Hematopoietic multipotent progenitor cell treated with erythropoietin and hydrocortisone succinate and interleukin-3 and kit ligand, for 8 days (in vitro differentiated cells): Measurements from ENCODE around the gene TMED1.
A peak's percentile ranks its signal among the peaks of the same experiment; 100 is the strongest.
"Not testable (repeated sequence)": the region's sequence is repeated elsewhere in the genome, so short reads cannot be mapped to it uniquely, and the experiment has no call there.

Source experiments
- DNase-seq: peaks from one replicate; pipeline ENCODE4 v3.0.0-alpha.2; 2015

TMED1 gene, protein sequence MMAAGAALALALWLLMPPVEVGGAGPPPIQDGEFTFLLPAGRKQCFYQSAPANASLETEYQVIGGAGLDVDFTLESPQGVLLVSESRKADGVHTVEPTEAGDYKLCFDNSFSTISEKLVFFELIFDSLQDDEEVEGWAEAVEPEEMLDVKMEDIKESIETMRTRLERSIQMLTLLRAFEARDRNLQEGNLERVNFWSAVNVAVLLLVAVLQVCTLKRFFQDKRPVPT

DNA sequence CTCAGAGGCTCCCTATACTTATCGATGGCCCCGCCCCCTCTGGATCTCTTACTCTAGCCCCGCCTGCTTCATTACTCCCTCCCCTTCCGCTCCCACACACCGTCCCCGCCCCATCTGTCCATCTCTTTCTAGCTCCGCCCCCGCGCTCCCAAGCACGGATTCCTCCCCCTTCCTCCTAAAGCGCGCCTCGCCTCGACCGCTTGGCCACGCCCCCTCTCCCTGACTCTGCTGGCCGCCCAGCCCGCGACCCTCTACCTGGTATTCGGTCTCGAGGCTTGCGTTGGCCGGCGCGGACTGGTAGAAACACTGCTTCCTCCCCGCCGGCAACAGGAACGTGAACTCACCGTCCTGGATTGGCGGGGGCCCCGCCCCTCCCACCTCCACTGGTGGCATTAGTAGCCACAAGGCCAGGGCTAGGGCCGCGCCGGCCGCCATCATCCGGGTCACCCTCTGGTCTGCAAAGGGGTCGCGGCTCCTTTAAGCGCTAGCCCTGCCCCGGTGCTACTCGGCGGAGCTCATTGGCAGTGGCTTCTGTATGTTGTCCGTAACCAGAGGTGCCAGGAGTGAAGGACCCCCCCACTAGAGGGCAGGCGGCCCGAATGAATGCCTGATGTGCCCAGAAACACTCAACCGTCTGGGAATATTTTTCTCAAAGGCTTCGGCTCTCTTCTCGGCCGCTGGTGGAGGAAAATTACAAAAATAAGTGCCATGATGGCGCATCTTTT is at the start of gene TMED1:
TMED1 (minus strand) TSS at position 459 of the 725 bp plus-strand sequence; CDS start at position 438, 21 bp downstream.
- DNase-seq = peak; percentile 100

DNA sequence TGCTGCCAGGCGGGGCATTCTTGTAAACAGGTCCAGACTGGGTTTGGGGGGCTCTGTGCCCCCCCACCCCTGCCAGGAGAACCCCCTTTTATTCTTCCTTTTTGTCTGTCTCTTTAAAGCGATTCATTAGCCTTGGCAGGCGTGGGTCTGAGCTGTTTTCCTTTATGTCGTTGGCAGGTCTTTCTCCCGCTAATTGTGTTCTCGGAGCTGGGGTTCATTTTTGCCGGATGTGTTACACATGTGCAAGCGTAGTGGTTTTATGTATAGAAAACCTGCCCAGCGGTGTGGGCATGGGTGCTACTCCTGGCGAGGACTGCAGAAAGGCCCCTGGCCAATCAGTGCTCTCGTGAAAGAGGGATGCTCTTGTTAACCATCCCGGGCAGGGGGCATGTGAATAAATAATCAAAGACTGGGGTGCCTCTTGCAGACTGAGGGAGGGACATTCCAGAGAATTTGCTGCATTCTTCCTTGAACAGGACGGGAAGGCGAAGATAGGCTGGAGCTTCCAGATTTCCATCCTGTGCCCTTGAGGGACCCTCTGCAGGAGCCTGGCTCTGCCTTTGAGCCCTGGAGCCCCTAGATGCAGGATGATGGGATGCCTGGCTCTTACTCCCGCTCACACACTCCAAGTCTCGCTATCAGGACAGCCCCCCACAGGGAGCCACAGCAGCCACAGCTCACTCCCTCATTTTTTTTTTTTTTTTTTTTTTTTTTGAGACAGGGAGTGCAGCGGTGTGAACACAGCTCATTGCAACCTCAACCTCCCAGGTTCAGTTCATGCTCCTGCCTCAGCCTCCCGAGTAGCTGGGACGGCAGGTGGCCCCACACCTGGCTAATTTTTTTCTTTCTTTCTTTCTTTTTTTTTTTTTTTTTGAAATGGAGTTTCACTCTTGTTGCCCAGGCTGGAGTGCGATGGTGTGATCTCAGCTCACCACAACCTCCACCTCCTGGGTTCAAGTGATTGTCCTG is 49.5 kb upstream of the TMED1 start:
- no peak for DNase-seq

DNA sequence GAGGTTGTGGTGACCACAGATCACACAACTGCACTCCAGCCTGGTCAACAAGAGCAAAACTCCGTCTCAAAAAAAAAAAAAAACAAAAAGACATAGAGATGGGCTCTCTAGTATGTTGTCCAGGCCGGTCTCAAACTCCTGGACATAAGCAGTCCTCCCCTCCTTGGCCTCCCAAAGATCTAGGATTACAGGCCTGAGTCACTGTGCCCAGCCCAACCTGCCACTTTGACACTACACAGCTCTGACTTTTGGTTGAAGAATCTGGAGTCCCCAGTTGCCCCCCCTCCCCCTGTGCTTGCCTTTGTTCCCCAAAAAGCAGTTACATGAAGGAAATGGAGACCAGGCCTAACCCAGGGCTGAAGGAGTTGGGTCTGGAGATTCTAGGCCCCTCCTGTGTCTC is 48.3 kb upstream of the TMED1 start:
- DNase-seq = peak; percentile 32

DNA sequence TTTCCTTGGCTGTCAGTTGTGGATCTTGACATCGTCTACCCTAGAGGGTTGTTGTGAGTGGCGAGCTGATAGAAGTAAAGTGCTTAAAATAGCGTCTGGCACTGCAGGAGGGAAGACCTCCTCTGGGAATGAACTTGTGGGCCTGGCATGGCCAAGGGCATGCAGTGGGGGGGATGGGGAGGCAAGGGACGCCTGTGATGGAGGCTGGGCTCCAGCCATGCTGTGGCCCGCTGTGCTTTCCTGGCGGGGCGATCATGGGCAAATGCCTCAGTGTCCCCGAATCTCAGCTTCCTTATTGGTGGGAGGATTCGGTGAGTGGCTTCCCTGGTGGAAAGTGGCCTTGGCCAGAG is 46.1 kb upstream of the TMED1 start:
- no peak for DNase-seq

DNA sequence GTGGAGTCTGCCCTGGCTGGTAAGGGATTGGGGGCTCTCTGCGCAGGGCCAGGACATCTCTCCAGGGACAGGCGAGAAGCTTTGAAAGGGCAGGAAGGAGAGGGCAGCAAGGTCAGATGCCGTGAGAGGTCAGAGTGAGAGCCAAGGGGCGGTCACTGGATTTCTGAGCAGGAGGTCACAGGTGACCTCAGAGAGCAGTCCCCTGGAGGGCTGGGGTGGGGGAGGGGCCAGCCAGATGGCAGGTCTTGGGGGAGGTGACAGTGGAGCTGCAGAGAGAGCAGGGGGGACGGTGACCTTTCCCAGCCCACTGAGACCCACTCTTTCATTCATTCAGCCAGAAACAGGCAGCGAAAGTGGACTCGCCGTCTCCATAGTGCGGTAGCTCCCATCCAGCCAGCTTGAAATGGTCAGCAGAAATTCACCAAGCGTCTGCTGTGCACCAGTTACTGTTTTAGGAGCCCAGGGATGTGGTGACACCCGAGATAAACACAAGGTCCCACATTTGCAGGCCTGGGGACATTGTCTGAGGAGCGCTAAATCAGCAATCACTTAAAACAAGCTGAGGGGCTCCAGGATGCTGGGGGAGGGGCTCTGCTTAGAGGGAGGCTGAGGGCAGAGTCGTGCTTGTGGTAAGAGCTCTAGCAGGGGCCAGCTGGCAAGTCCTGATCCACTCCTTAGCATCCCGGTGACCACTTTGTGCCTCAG is 45.5 kb upstream of the TMED1 start:
- no peak for DNase-seq

DNA sequence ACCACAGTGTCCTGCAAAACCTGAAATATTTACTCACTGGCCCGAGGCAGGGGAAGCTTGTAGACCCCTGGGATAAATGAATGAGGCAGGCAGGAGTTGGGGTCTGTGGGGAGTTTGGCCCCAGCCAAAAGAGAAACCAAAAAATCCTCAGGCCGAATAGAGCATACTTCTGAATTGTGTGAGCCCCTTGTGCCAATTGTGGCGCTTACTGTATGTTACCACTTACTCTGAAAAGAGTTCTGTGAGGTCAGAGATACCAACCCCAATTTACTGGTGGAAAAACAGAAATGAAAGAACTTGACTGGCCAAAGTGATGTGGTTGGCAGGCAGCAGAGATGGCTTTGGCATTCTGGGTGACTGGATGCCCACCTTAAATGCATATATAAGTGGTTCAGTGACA is 42.2 kb upstream of the TMED1 start:
- DNase-seq = no peak

DNA sequence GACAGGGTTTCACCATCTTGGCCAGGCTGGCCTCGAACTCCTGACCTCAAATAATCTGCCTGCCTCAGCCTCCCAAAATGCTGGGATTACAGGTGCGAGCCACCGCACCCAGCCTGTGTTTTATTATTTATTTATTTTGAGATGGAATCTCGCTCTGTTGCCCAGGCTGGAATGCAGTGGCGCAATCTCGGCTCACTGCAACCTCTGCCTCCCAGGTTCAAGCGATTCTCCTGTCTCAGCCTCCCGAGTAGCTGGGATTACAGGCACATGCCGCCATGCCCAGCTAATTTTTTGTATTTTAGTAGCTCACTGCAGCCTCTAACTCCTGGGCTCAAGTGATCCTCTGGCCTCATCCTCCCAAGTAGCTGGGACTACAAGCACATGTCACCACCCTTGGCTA is 41.6 kb upstream of the TMED1 start:
- DNase-seq = not testable (repeated sequence)

DNA sequence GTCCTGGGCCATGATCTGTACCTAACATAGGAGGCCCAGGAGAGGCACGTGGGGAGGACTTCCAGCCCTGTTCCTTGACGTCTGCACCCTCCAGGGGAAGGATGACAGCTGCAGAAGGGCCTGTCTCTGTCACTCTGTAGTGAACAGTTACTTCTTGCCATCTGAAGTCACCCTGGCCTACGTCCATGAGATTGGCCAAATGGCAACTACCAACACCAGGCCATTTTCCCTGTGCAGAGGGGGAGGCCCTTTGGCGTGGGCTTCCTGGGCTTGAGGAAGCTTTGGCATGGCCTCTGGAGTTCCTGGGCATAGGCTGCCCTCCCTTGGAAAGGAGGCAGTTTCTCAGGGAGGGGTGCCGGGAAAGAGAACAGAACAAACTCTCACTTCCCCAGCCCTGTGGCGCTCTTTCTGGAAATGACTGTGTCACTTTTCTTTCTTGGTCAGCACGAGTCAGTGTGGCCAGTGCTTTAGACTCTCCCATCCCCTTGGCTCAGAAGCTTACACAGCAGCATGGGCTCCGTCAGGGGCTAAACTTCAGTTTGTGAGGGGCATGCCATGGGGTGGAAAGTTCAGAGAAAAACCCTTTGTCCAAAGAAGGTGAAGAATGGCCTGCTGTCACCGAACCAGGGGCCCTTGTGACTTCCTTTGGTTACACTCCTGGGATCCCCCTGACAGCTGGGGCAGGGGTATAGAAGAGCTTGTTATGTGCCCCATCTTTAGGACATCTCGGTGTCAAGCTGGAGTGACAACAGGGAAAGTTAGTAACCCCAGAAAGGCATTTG is 40.6 kb upstream of the TMED1 start:
- DNase-seq = no peak

DNA sequence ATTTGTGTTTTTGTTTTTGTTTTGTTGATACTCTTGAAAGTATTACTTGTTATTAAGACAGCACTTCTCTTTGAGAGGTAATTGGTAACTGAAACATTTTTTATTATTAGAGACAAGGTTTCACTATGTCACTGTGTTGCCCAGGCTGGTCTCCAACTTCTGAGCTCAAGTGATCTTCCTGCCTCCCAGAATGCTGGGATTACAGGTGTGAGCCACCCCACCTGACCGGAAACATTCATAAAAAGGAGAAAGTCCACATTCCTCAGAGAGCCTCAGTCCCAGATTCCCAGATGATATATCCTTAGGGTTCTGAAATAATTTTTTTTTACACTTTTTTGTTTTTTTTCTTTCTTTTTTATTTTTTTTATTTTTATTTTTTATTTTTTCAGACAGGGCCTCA is 38.0 kb upstream of the TMED1 start:
- DNase-seq = no peak

DNA sequence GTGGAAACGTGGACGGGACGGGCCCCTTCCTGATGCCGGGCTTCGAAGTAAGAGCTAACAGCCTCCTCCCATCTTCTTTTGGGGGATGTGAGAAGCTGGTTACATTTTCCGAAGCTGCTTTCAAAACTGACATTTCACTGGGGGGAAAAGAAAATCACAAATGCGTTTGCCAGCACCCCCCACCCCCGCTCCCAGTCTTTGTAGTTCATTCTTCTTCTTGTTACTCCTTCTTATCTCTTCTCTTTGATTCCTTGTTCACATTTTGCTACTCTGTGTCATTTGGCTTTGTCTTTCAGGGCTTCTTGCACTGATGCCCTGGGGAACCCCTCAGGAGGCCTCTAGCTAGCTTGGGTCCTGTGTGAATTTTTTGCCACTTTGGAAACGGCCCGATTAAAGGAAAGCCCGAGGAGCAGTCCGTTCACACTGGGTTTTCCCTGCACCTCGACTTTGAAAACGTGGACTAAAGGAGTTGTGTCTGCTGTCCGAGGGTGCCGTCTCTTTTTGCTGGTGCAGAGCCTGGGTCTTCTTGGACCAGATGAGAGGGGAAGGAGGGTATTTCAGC is 36.6 kb upstream of the TMED1 start:
- no peak for DNase-seq

DNA sequence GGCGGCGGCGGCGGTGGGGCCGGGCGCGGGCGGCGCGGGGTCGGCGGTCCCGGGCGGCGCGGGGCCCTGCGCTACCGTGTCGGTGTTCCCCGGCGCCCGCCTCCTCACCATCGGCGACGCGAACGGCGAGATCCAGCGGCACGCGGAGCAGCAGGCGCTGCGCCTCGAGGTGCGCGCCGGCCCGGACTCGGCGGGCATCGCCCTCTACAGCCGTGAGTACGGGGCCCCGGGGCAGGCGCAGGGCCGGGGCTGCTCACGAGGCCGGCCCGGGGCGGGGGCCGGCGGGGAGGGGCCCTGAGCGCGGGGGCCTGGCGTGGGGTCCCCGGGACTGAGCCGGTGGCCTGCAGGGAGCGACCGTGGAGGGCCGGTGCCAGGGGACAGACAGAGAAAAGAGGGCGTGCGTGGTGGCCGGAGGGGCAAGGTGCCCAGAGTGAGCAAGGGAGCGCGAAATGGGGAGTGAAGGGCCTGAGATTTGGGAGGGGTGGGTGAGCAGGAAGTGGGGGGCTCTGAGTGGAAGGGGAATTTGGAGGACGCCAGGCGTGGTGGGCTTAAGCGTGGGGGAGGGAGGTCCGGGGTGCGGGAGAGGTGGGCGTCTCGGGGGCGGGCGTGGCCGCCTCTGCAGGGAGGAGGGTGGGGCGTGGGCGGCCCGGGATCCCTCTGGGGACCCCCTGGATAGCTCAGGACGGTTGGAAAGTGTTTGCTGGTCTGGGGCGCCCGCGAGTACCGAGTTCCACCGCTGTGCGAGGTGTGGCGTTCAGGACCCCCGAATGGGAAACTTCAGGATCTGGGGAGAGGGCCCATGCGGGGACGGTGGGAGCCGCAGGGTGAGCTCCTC is 35.9 kb upstream of the TMED1 start:
- no peak for DNase-seq

DNA sequence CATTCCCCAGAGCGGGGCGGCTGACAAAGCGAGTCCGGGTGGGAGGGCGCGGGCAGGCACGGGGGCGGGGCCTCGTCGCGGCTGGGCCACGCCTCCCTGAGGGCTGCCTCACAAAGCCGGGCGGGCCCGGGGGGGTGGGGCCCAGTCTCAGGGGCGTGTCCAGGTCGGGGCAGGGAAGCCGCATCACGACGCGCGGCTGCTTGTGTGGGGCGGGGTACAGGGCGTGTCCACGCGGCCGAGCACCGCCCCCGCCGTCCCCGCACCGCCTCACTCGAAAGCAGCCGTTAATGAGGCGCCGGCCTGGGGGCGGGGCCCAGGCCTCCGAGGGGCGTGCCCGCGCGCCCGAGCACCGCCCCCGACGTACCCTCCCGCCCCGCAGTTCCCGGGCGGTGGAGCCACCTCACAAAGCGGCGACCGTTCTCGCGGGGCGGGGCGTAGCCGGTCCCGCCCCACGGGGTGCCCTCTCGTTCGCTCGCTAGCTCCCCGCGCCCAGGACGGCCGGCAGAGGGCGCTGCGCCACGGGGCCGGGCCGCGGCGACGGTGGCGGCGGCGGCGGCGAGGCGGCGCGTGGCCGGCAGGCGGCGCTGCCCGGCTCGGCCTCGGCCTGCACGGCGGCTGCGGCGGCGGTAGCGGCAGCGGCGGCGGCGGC is 35.1 kb upstream of the TMED1 start, which contains the start of gene CARM1:
CARM1 (plus strand) TSS at position 599 of the 649 bp plus-strand sequence. CDS start 150 bp downstream, outside the sequence.
- DNase-seq = peak; percentile 95

DNA sequence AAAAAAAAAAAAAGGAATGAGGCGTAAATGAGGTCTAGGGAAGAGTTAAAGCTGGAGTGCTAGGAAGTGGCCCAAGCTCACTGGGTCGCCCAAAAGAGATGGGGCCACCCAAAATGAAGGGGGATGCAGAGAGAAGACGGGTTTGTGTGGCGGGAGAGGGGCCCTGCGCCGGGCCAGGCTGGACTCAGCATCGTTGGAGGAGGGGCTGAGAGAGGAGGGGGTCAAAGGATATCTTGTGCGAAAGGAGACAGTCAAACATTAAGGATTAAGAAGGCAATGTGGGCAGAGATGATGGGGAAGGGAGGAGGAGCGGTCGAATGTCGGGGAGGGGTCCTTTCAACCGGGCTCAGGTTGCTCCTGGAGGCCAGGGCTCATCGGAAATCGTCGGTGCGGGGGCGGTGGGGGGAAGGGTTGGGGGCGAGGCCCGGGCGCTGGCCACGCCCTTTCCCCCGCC is 34.5 kb upstream of the TMED1 start:
- DNase-seq = no peak

DNA sequence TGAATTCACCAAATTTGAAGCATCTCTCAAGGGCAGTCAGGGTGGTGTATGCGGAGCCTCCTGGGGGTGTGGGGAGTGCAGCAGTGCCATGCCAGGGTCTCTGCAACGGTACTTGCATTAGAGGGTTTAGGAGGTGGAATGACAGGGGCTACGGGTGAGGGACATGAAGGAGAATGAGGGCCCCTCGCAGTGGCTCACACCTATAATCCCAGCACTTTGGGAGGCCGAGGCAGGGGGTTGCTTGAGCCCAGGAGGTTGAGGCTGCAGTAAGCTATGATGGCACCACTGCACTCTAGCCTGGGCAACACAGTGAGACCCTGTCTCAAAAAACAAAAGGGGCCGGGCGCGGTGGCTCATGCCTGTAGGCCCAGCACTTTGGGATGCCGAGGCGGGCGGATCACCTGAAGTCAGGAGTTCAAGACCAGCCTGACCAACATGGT is 33.9 kb upstream of the TMED1 start:
- not testable (repeated sequence) for DNase-seq

DNA sequence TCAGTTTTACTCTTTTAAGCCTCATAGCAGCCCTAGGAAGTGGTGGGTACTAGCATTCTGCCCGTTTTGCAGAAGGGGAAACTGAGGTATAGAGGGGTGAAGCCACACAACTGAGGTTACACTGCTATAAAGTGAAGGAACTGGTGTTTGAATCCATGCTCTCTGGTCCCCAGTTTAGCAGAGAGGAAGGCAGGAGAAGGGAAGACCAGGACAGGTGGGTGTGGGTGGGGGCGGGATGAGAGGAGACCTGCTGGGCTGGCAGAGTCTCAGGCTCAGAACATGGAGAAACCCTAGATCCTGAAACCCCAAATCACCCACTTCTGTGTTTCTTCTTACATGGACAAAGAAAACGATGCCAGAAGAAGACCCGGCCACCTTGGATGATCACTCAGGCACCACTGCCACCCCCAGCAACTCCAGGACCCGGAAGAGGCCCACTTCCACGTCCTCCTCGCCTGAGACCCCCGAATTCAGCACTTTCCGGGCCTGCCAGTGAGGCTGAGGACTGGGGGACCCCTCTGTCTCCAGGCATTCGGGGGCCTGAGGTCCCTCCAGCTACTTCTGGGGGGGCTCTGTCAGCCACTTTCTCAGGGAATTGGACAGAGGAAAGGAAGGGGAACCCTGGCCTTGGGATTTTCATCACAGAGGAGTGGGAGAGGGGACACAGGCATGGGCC is 33.0 kb upstream of the TMED1 start:
- DNase-seq = no peak

DNA sequence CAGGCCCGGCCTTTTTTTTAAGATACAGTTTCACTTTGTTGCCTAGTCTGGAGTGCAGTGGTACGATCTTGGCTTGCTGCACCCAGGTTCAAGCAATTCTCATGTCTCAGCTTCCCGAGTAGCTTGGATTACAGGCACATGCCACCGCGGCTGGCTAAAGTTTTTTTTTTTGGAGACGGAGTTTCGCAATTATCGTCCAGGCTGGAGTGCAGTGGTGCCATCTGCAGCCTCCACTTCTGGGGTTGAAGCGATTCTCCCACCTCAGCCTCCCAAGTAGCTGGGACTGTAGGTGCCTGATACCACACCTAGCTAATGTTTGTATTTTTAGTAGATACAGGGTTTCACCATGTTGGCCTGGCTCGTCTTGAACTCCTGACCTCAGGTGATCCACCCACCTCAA is 30.5 kb upstream of the TMED1 start:
- no peak for DNase-seq

DNA sequence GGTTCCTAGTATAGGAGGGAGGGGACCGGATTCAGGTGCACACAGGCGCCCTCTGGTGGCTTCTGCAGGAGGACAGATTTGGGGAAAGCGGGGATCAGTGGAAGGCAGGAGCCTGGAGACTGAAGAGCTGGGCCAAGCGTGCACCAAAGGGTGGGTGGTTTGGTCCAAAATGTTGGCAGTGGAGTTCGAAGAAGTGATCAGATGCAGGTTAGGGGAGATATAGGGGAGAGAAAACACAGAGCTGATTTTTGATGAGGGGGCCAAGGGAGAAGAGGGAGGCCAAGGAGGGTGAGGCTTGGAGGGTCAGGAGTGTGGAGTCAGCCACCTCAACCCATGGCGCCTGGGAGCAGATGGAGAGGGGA is 28.5 kb upstream of the TMED1 start:
- DNase-seq = peak; percentile 82

DNA sequence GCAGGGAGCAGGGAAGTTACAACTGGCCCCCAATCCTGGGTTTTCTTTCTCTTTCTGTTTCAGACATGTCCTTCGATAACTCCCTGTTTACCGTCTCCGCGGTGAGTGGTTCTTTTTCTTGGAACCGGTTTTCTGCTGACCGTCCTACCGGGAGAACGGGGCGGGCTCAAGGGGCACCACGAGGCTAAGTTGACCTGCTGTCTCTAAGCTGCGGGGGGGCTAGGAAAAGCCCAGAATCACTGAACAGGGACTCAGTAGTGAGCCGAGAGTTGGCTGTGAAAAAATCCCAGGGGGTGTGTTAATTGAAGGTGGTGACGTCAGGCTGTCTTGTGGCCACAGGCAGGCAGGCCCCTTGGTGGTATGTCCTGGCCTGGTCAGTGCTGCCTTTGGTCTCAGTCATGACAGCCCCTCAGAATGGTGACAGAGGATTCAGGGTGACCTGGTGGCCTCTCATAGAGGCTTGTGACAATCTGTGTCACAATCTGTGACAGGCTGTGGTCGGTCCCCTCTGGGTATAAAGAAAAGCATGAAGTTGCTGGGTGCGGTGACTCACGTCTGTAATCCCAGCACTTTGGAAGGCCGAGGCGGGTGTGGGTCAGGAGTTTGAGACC is 27.2 kb upstream of the TMED1 start:
- no peak for DNase-seq

DNA sequence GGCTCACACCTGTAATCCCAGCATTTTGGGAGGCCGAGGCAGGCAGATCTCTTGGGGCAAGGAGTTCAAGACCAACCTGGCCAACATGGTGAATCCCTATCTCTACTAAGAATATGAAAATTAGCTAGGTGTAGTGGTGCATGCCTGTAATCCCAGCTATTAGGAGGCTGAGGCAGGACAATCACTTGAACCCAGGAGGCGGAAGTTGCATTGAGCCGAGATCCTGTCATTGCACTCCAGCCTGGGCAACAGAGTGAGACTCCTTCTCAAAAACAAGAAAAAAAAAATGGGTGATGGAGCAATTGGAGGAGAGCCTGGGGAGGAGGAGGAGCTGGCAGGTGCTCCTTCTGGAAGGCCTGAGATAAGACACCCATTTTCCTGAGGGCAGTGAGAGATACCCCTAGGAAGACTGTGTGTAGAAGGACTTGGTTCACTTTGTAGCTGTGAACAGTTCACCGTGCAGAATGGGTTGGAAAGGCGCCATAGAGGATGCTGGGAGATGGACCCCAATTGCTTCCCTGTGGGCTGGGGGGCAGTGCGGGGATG is 26.6 kb upstream of the TMED1 start:
- peak; percentile 51 for DNase-seq
